ENCODE results near the gene FTL.
A peak's percentile ranks its signal among the peaks of the same experiment; 100 is the strongest.

The FTL gene

DNA sequence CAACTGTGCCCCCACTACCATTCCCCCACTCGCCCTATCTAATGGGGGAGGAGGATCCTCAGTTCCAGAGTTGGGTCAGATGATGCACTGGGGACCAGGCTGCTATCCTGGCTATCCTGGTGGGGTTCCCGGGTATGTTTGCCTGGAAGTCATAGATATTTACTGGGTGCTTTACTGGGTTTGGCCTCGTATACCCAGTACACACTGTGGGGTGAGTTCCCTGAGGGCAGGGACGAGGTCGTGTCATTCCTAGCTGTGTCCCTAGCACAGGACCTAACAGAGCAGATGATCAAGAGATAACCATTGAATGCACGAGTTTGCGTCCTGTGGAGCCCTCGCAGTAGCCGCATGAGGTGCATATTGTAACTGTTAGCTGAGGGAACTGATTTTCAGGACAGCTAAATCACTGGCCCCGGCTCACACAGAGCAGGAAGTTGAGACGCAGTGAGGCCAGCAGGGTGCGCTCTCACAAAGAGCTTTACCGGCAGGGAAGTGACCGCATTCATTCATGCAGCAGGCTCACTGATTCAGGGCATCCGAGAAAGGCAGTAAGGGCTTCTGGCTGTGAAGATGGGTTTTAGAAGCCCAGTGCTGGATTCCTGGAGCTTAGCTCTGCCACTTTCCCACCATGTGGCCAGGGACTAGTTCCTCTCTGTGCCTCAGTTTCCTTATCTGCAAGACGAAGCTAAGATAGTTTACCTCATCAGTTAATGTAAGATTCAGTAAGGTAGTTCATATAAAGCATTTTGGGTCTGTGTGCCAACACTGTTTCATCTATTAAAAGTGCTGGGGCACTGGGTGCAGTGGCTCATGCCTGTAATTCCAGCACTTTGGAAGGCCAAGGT, 34.6 kb downstream of the FTL start:
- Histone ChIP-seq H3K18ac (ENCODE audit: low read length) (no peak overlapping the region), H3K27ac (replicated peaks; ENCODE audit: low read length) (no peak overlapping the region), H3K9ac (ENCODE audit: low read depth, low read length, poor library complexity) (no peak overlapping the region), H3K79me1 (ENCODE audit: low read depth, low read length) (peaks cover 2% of the 10 kb centered on the region), H2BK12ac (ENCODE audit: low read length) (no peak overlapping the region), H3K27me3 (ENCODE audit: control insufficient read depth in 3 of 3, insufficient read depth in 3 of 3, low read depth in 1 of 3, low read length in 3 of 3) (no peaks in the 10 kb centered on the region), H3K9me3 (replicated peaks in 1 of 2; ENCODE audit: control insufficient read depth in 2 of 2, insufficient read depth in 1 of 2, low read depth in 1 of 2, low read length in 2 of 2) (no peaks in the 10 kb centered on the region), H2BK120ac (ENCODE audit: low read depth, low read length) (no peak overlapping the region), H3K23ac (ENCODE audit: low read depth, low read length, poor library complexity) (peak overlapping the region; percentile 8), H3K4me2 (ENCODE audit: insufficient read depth, low read length, poor library complexity, severe bottlenecking) (no peak overlapping the region), H2AK5ac (ENCODE audit: low read depth, low read length) (no peak overlapping the region), H2BK5ac (ENCODE audit: low read length) (no peak overlapping the region), H4K8ac (ENCODE audit: low read depth, low read length) (no peak overlapping the region), H4K91ac (ENCODE audit: low read depth, low read length, poor library complexity) (no peak overlapping the region), H3K14ac (ENCODE audit: low read length) (no peak overlapping the region), H3K4me3 (ENCODE audit: low read length in 2 of 2) (no peak overlapping the region), H3K36me3 (replicated peaks in 1 of 2; ENCODE audit: control insufficient read depth in 2 of 2, insufficient read depth in 2 of 2, low read length in 2 of 2) (peaks cover 13 to 34% of the 10 kb centered on the region in 2 donors), H3K4me1 (ENCODE audit: control insufficient read depth in 2 of 2, insufficient read depth in 1 of 2, low read depth in 1 of 2, low read length in 2 of 2) (peaks cover 2 to 4% of the 10 kb centered on the region in 2 donors), H2BK15ac (ENCODE audit: low read length) (no peak overlapping the region), H3K4ac (ENCODE audit: low read length) (no peak overlapping the region), H2AFZ (ENCODE audit: low read length) (no peak overlapping the region)
- no CpG with 5 or more reads among the region's 16 CpGs for WGBS, 2 donors (ENCODE audit: extremely low coverage in 2 of 2, insufficient read length in 2 of 2, insufficient replicate concordance in 1 of 2)
- peak; percentile 65 for DNase-seq (ENCODE audit: low spot score)

DNA sequence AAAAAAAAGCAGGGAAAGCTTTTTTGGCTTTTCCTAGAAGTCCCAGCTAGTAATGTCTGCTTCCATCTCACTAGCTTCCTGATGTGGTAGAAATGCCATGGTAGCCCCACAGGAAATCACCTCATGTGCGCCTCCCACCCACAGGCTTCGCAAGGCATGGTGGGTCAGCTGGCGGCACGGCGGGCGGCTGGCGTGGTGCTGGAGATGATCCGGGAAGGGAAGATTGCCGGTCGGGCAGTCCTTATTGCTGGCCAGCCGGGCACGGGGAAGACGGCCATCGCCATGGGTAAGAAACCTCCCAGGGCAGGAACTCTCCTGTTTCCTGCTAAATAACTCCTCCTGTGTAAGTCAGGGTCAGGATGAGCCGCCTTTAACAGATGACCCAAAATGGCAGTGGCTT, 39.0 kb downstream of the FTL start:
- Histone ChIP-seq H4K8ac (ENCODE audit: low read depth, low read length) (no peak overlapping the region), H3K36me3 (replicated peaks in 1 of 2; ENCODE audit: control insufficient read depth in 2 of 2, insufficient read depth in 2 of 2, low read length in 2 of 2) (peaks cover 37 to 65% of the 10 kb centered on the region in 2 donors), H3K9me3 (replicated peaks in 1 of 2; ENCODE audit: control insufficient read depth in 2 of 2, insufficient read depth in 1 of 2, low read depth in 1 of 2, low read length in 2 of 2) (no peaks in the 10 kb centered on the region), H3K23ac (ENCODE audit: low read depth, low read length, poor library complexity) (no peak overlapping the region), H3K4me2 (ENCODE audit: insufficient read depth, low read length, poor library complexity, severe bottlenecking) (no peak overlapping the region), H3K79me1 (ENCODE audit: low read depth, low read length) (peaks cover 3% of the 10 kb centered on the region), H2AFZ (ENCODE audit: low read length) (no peak overlapping the region), H3K4me3 (ENCODE audit: low read length in 2 of 2) (no peak overlapping the region), H4K91ac (ENCODE audit: low read depth, low read length, poor library complexity) (no peak overlapping the region), H2BK120ac (ENCODE audit: low read depth, low read length) (no peak overlapping the region), H2BK15ac (ENCODE audit: low read length) (no peak overlapping the region), H3K9ac (ENCODE audit: low read depth, low read length, poor library complexity) (no peak overlapping the region), H3K14ac (ENCODE audit: low read length) (no peak overlapping the region), H3K27ac (replicated peaks; ENCODE audit: low read length) (no peak overlapping the region), H2BK5ac (ENCODE audit: low read length) (no peak overlapping the region), H3K4ac (ENCODE audit: low read length) (no peak overlapping the region), H2AK5ac (ENCODE audit: low read depth, low read length) (no peak overlapping the region), H3K4me1 (ENCODE audit: control insufficient read depth in 2 of 2, insufficient read depth in 1 of 2, low read depth in 1 of 2, low read length in 2 of 2) (no peaks in the 10 kb centered on the region), H2BK12ac (ENCODE audit: low read length) (no peak overlapping the region), H3K27me3 (ENCODE audit: control insufficient read depth in 3 of 3, insufficient read depth in 3 of 3, low read depth in 1 of 3, low read length in 3 of 3) (peaks cover 0 to 2% (median 0%) of the 10 kb centered on the region in 3 experiments), H3K18ac (ENCODE audit: low read length) (no peak overlapping the region)
- DNase-seq (ENCODE audit: low spot score): no peak
- no CpG with 5 or more reads among the region's 15 CpGs for WGBS, 2 donors (ENCODE audit: extremely low coverage in 2 of 2, insufficient read length in 2 of 2, insufficient replicate concordance in 1 of 2)

DNA sequence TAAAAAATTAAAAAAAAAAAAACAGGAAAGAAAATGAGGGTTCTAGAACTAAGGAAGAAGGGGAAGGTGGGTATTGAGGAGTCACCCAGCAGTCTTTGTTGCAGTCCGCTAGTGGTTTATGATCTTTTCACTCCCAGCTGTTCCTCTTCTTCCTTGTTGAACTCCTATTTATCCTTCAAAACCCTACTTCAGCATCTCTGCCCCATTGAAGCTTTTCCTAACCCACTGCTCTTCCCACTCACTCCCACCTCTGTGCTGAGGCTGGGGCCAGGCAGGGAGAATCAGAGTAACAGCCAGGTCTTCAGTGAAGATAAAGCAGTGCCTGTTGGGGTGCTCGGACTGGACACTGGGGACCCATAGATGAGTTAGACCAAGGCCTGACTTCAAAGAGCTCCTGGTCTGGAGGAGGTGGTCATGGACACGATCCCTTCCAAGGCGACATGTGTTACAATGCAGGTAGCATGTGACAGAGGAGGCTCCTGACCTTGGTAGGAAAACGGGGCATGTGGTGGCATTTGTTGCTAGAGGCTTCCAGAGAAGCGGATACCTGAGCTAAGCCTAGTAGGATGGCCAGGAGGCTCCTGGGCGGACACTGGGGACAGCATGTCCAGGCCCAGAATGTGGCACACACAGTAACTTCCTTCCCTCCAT, 40.0 kb downstream of the FTL start:
- no peak overlapping the region for H3K9ac ChIP-seq (ENCODE audit: low read depth, low read length, poor library complexity)
- H3K4me2 ChIP-seq (ENCODE audit: insufficient read depth, low read length, poor library complexity, severe bottlenecking): no peak overlapping the region
- no peak overlapping the region for H3K27ac ChIP-seq (replicated peaks; ENCODE audit: low read length)
- no peak overlapping the region for H3K4me3 ChIP-seq (ENCODE audit: low read length in 2 of 2)
- WGBS, 2 donors (ENCODE audit: extremely low coverage in 2 of 2, insufficient read length in 2 of 2, insufficient replicate concordance in 1 of 2): no CpG with 5 or more reads among the region's 7 CpGs
- H2BK12ac ChIP-seq (ENCODE audit: low read length): no peak overlapping the region
- H3K4ac ChIP-seq (ENCODE audit: low read length): no peak overlapping the region
- H3K36me3 ChIP-seq (replicated peaks in 1 of 2; ENCODE audit: control insufficient read depth in 2 of 2, insufficient read depth in 2 of 2, low read length in 2 of 2): peaks cover 45 to 72% of the 10 kb centered on the region in 2 donors
- no peaks in the 10 kb centered on the region for H3K4me1 ChIP-seq (ENCODE audit: control insufficient read depth in 2 of 2, insufficient read depth in 1 of 2, low read depth in 1 of 2, low read length in 2 of 2)
- H2AK5ac ChIP-seq (ENCODE audit: low read depth, low read length): no peak overlapping the region
- H2BK5ac ChIP-seq (ENCODE audit: low read length): no peak overlapping the region
- no peak for DNase-seq (ENCODE audit: low spot score)
- no peak overlapping the region for H4K91ac ChIP-seq (ENCODE audit: low read depth, low read length, poor library complexity)
- no peaks in the 10 kb centered on the region for H3K9me3 ChIP-seq (replicated peaks in 1 of 2; ENCODE audit: control insufficient read depth in 2 of 2, insufficient read depth in 1 of 2, low read depth in 1 of 2, low read length in 2 of 2)
- no peak overlapping the region for H3K23ac ChIP-seq (ENCODE audit: low read depth, low read length, poor library complexity)
- peaks cover 3% of the 10 kb centered on the region for H3K79me1 ChIP-seq (ENCODE audit: low read depth, low read length)
- H3K14ac ChIP-seq (ENCODE audit: low read length): no peak overlapping the region
- peaks cover 0 to 2% (median 0%) of the 10 kb centered on the region in 3 experiments for H3K27me3 ChIP-seq (ENCODE audit: control insufficient read depth in 3 of 3, insufficient read depth in 3 of 3, low read depth in 1 of 3, low read length in 3 of 3)
- no peak overlapping the region for H3K18ac ChIP-seq (ENCODE audit: low read length)
- no peak overlapping the region for H2AFZ ChIP-seq (ENCODE audit: low read length)
- H2BK15ac ChIP-seq (ENCODE audit: low read length): no peak overlapping the region
- no peak overlapping the region for H4K8ac ChIP-seq (ENCODE audit: low read depth, low read length)
- H2BK120ac ChIP-seq (ENCODE audit: low read depth, low read length): no peak overlapping the region

DNA sequence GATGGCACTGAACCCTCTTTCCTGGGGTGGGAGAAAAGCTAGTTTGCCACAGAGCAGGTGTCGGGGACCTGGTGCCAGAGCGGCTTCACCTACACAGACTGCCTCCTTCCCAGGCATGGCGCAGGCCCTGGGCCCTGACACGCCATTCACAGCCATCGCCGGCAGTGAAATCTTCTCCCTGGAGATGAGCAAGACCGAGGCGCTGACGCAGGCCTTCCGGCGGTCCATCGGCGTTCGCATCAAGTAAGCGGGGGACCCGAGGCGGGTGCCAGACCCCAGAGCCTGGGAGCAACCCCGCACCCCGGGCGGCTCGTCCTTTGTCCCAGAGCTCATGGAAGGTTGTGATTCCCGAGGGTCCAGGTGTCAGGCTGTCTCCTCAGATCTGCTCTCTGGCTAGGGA, 41.8 kb downstream of the FTL start:
- H3K79me1 ChIP-seq (ENCODE audit: low read depth, low read length): peaks cover 5% of the 10 kb centered on the region
- no peak for DNase-seq (ENCODE audit: low spot score)
- H2AFZ ChIP-seq (ENCODE audit: low read length): no peak overlapping the region
- no peak overlapping the region for H3K14ac ChIP-seq (ENCODE audit: low read length)
- no peak overlapping the region for H4K91ac ChIP-seq (ENCODE audit: low read depth, low read length, poor library complexity)
- H3K18ac ChIP-seq (ENCODE audit: low read length): peak overlapping the region; percentile 38
- H3K36me3 ChIP-seq (replicated peaks in 1 of 2; ENCODE audit: control insufficient read depth in 2 of 2, insufficient read depth in 2 of 2, low read length in 2 of 2): peaks cover 56 to 83% of the 10 kb centered on the region in 2 donors
- no peak overlapping the region for H3K4ac ChIP-seq (ENCODE audit: low read length)
- H3K27ac ChIP-seq (replicated peaks; ENCODE audit: low read length): no peak overlapping the region
- no peak overlapping the region for H3K4me3 ChIP-seq (ENCODE audit: low read length in 2 of 2)
- no peak overlapping the region for H2BK120ac ChIP-seq (ENCODE audit: low read depth, low read length)
- no peak overlapping the region for H2BK15ac ChIP-seq (ENCODE audit: low read length)
- H3K27me3 ChIP-seq (ENCODE audit: control insufficient read depth in 3 of 3, insufficient read depth in 3 of 3, low read depth in 1 of 3, low read length in 3 of 3): peaks cover 0 to 2% (median 0%) of the 10 kb centered on the region in 3 experiments
- H3K4me1 ChIP-seq (ENCODE audit: control insufficient read depth in 2 of 2, insufficient read depth in 1 of 2, low read depth in 1 of 2, low read length in 2 of 2): no peaks in the 10 kb centered on the region
- no peak overlapping the region for H3K4me2 ChIP-seq (ENCODE audit: insufficient read depth, low read length, poor library complexity, severe bottlenecking)
- no peak overlapping the region for H3K9ac ChIP-seq (ENCODE audit: low read depth, low read length, poor library complexity)
- no peak overlapping the region for H2BK12ac ChIP-seq (ENCODE audit: low read length)
- no peak overlapping the region for H3K23ac ChIP-seq (ENCODE audit: low read depth, low read length, poor library complexity)
- H3K9me3 ChIP-seq (replicated peaks in 1 of 2; ENCODE audit: control insufficient read depth in 2 of 2, insufficient read depth in 1 of 2, low read depth in 1 of 2, low read length in 2 of 2): no peaks in the 10 kb centered on the region
- WGBS, 2 donors (ENCODE audit: extremely low coverage in 2 of 2, insufficient read length in 2 of 2, insufficient replicate concordance in 1 of 2): no CpG with 5 or more reads among the region's 22 CpGs
- no peak overlapping the region for H4K8ac ChIP-seq (ENCODE audit: low read depth, low read length)
- H2AK5ac ChIP-seq (ENCODE audit: low read depth, low read length): no peak overlapping the region
- no peak overlapping the region for H2BK5ac ChIP-seq (ENCODE audit: low read length)

Data from neuronal stem cell (in vitro differentiated cells).